ENCODE data around the gene CHAT.

- TF ChIP-seq, protein P1, sequence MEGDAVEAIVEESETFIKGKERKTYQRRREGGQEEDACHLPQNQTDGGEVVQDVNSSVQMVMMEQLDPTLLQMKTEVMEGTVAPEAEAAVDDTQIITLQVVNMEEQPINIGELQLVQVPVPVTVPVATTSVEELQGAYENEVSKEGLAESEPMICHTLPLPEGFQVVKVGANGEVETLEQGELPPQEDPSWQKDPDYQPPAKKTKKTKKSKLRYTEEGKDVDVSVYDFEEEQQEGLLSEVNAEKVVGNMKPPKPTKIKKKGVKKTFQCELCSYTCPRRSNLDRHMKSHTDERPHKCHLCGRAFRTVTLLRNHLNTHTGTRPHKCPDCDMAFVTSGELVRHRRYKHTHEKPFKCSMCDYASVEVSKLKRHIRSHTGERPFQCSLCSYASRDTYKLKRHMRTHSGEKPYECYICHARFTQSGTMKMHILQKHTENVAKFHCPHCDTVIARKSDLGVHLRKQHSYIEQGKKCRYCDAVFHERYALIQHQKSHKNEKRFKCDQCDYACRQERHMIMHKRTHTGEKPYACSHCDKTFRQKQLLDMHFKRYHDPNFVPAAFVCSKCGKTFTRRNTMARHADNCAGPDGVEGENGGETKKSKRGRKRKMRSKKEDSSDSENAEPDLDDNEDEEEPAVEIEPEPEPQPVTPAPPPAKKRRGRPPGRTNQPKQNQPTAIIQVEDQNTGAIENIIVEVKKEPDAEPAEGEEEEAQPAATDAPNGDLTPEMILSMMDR (IDR thresholded peaks at IDR 0.05): no peak
- no peak for TF ChIP-seq POLR2A (IDR thresholded peaks at IDR 0.05)
These were observed 2.5 kb upstream of the CHAT start for GRCh38 chr10:49611166-49611815.

Data from tibial nerve (tissue), 3 donors.